ENCODE data around the gene CMA1.

The CMA1 gene

GRCh38 chr14:24465368-24465767 lies 42.7 kb downstream of the CMA1 start:
- no peak for DNase-seq

GRCh38 chr14:24463884-24464785 lies 43.9 kb downstream of the CMA1 start:
- DNase-seq, result no peak

- DNase-seq, result no peak
These were observed 44.8 kb downstream of the CMA1 start for GRCh38 chr14:24463017-24463883.

GRCh38 chr14:24461336-24461735 lies 46.7 kb downstream of the CMA1 start:
- DNase-seq, result no peak

- no peak for DNase-seq
These were observed 48.7 kb downstream of the CMA1 start for GRCh38 chr14:24459331-24459730.

GRCh38 chr14:24458736-24459135 lies 49.3 kb downstream of the CMA1 start:
- no peak for DNase-seq

GRCh38 chr14:24456980-24457379 lies 51.1 kb downstream of the CMA1 start:
- no peak for DNase-seq
